H1 (cell line): ENCODE measurements around the gene YTHDC2.
A peak's percentile ranks its signal among the peaks of the same experiment; 100 is the strongest.

Experiments used
- CREB1 ChIP-seq: IDR thresholded peaks from 2 replicates; pipeline ENCODE4 v1.6.1; 2012; ENCODE audit warnings: inconsistent platforms
- EZH2 ChIP-seq: fragments of 200-600 bp; sonication (generic); IDR thresholded peaks from 2 replicates; pipeline ENCODE4 v1.7.1; 2012; ENCODE audit warnings: low read depth, mild to moderate bottlenecking, moderate library complexity, low read length, inconsistent platforms; ENCODE audit not compliant: severe bottlenecking
- GTF2F1 ChIP-seq: IDR thresholded peaks from 2 replicates; pipeline ENCODE4 v1.6.1; 2012; ENCODE audit warnings: low read depth, low read length, improper control_type of control experiment, borderline replicate concordance
- JUN ChIP-seq: IDR thresholded peaks from 2 replicates; pipeline ENCODE4 v1.6.1; 2011; ENCODE audit warnings: low read depth, mild to moderate bottlenecking, improper control_type of control experiment, low read length
- MAFK ChIP-seq: IDR thresholded peaks from 2 replicates; pipeline ENCODE4 v1.6.1; 2012; ENCODE audit warnings: low read depth, mild to moderate bottlenecking, improper control_type of control experiment, low read length
- RNF2 ChIP-seq: fragments of 200-900, 300-1000 bp; sonication (generic); IDR thresholded peaks from 2 replicates; pipeline ENCODE4 v1.7.1; 2016; ENCODE audit warnings: borderline replicate concordance, low read depth, mild to moderate bottlenecking, antibody characterized with exemption, low read length; ENCODE audit not compliant: poor library complexity, severe bottlenecking; ENCODE audit errors: missing control alignments
- SIN3A ChIP-seq, 2 experiments: IDR thresholded peaks in 1 of 2; conservative IDR thresholded peaks in 1 of 2; 2 replicates each; pipeline ENCODE4 v1.6.1; 2011 to 2012; ENCODE audit warnings: low read length in 2 of 2, improper control_type of control experiment in 1 of 2, low read depth in 1 of 2, mild to moderate bottlenecking in 1 of 2
- TF ChIP-seq, protein P1 (sequence below): fragments of 300-600 bp; sonication (generic); IDR thresholded peaks from 2 replicates; pipeline ENCODE4 v1.7.1; 2012; ENCODE audit warnings: low read length, moderate library complexity, mild to moderate bottlenecking, inconsistent platforms; ENCODE audit not compliant: insufficient replicate concordance
- TF ChIP-seq, protein P2 (sequence below): IDR thresholded peaks from 2 replicates; pipeline ENCODE4 v1.6.1; 2011; ENCODE audit warnings: low read length, improper control_type of control experiment
- TF ChIP-seq, protein P3 (sequence below): IDR thresholded peaks from 2 replicates; pipeline ENCODE4 v1.6.1; 2012; ENCODE audit warnings: inconsistent platforms

DNA sequence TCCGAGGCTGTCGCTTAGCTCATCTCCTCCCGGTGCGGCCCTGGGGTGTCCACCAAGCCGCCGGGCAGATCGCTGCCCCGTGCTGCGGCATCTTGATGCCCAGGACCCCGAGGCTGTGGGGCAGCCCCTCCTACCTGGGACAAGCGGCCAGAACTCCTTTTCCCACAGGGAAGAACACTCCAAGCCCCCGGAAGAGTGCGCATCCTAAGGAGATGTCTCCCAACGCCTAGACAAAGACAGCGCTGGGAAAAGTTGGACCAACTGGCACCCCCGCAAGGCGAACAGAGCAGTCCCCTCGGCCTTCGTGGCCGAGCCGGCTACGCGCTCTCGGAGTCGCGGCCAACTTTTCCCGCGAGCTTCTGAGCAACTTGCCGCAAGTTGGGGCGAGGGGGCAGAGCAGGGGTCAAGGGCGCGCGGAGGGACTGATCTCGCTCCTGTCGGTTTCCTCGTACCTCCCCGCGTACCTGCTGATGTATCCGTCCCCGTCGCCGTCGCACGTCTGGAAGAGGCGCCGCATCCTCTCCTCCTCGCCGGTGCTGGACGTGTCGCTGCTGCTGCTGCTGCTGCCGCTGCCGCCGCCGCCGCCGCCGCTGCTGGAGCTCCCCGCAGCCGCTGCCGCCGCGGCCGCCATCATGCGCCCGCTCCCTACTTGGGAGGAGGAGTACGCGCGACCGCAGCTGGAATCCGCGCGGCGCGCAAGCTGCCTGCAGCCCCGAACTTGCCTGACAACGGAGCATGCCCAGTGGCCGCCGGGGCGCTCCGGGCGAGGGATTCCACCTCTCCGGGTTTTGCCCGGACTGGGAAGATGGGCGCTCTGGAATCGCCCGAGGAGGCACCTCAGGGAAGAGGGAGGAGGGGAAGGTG lies 25.5 kb upstream of the YTHDC2 start, which contains the start of gene MCC:
- TF ChIP-seq GTF2F1 = no peak
- TF ChIP-seq RNF2 = no peak
- TF ChIP-seq SIN3A (conservative IDR thresholded peaks at IDR 0.05 in 1 of 2, IDR thresholded peaks at IDR 0.05 in 1 of 2; ENCODE audit: low read depth in 1 of 2, low read length in 2 of 2) = peak in 1 of 2 experiments; percentile 14; a peak in 1 of 4 replicates
- TF ChIP-seq MAFK = no peak
- TF ChIP-seq, protein P1, sequence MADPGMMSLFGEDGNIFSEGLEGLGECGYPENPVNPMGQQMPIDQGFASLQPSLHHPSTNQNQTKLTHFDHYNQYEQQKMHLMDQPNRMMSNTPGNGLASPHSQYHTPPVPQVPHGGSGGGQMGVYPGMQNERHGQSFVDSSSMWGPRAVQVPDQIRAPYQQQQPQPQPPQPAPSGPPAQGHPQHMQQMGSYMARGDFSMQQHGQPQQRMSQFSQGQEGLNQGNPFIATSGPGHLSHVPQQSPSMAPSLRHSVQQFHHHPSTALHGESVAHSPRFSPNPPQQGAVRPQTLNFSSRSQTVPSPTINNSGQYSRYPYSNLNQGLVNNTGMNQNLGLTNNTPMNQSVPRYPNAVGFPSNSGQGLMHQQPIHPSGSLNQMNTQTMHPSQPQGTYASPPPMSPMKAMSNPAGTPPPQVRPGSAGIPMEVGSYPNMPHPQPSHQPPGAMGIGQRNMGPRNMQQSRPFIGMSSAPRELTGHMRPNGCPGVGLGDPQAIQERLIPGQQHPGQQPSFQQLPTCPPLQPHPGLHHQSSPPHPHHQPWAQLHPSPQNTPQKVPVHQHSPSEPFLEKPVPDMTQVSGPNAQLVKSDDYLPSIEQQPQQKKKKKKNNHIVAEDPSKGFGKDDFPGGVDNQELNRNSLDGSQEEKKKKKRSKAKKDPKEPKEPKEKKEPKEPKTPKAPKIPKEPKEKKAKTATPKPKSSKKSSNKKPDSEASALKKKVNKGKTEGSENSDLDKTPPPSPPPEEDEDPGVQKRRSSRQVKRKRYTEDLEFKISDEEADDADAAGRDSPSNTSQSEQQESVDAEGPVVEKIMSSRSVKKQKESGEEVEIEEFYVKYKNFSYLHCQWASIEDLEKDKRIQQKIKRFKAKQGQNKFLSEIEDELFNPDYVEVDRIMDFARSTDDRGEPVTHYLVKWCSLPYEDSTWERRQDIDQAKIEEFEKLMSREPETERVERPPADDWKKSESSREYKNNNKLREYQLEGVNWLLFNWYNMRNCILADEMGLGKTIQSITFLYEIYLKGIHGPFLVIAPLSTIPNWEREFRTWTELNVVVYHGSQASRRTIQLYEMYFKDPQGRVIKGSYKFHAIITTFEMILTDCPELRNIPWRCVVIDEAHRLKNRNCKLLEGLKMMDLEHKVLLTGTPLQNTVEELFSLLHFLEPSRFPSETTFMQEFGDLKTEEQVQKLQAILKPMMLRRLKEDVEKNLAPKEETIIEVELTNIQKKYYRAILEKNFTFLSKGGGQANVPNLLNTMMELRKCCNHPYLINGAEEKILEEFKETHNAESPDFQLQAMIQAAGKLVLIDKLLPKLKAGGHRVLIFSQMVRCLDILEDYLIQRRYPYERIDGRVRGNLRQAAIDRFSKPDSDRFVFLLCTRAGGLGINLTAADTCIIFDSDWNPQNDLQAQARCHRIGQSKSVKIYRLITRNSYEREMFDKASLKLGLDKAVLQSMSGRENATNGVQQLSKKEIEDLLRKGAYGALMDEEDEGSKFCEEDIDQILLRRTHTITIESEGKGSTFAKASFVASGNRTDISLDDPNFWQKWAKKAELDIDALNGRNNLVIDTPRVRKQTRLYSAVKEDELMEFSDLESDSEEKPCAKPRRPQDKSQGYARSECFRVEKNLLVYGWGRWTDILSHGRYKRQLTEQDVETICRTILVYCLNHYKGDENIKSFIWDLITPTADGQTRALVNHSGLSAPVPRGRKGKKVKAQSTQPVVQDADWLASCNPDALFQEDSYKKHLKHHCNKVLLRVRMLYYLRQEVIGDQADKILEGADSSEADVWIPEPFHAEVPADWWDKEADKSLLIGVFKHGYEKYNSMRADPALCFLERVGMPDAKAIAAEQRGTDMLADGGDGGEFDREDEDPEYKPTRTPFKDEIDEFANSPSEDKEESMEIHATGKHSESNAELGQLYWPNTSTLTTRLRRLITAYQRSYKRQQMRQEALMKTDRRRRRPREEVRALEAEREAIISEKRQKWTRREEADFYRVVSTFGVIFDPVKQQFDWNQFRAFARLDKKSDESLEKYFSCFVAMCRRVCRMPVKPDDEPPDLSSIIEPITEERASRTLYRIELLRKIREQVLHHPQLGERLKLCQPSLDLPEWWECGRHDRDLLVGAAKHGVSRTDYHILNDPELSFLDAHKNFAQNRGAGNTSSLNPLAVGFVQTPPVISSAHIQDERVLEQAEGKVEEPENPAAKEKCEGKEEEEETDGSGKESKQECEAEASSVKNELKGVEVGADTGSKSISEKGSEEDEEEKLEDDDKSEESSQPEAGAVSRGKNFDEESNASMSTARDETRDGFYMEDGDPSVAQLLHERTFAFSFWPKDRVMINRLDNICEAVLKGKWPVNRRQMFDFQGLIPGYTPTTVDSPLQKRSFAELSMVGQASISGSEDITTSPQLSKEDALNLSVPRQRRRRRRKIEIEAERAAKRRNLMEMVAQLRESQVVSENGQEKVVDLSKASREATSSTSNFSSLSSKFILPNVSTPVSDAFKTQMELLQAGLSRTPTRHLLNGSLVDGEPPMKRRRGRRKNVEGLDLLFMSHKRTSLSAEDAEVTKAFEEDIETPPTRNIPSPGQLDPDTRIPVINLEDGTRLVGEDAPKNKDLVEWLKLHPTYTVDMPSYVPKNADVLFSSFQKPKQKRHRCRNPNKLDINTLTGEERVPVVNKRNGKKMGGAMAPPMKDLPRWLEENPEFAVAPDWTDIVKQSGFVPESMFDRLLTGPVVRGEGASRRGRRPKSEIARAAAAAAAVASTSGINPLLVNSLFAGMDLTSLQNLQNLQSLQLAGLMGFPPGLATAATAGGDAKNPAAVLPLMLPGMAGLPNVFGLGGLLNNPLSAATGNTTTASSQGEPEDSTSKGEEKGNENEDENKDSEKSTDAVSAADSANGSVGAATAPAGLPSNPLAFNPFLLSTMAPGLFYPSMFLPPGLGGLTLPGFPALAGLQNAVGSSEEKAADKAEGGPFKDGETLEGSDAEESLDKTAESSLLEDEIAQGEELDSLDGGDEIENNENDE = no peak
- TF ChIP-seq, protein P2, sequence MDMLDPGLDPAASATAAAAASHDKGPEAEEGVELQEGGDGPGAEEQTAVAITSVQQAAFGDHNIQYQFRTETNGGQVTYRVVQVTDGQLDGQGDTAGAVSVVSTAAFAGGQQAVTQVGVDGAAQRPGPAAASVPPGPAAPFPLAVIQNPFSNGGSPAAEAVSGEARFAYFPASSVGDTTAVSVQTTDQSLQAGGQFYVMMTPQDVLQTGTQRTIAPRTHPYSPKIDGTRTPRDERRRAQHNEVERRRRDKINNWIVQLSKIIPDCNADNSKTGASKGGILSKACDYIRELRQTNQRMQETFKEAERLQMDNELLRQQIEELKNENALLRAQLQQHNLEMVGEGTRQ = no peak
- TF ChIP-seq EZH2 = peak; percentile 68
- TF ChIP-seq, protein P3, sequence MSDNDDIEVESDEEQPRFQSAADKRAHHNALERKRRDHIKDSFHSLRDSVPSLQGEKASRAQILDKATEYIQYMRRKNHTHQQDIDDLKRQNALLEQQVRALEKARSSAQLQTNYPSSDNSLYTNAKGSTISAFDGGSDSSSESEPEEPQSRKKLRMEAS = peak; percentile 45
- no peak for TF ChIP-seq JUN
- peak; percentile 59 for TF ChIP-seq CREB1
